Retinal pigment epithelial cell (primary cell): Measurements from ENCODE around the gene NRSN2.

Experiments used
- DNase-seq: peaks from one replicate; pipeline ENCODE4 v3.0.0-alpha.2; 2010; ENCODE audit warnings: low read depth
- H3K4me3 ChIP-seq: 2 replicates; pipeline ENCODE4 v1.5.1; 2011; ENCODE audit warnings: mild to moderate bottlenecking, low read length, control low read depth, moderate library complexity
- CTCF ChIP-seq: conservative IDR thresholded peaks from 2 replicates; pipeline ENCODE4 v1.5.1; 2011; ENCODE audit warnings: low read depth, low read length, control low read depth, inconsistent platforms

Gene NRSN2

DNA sequence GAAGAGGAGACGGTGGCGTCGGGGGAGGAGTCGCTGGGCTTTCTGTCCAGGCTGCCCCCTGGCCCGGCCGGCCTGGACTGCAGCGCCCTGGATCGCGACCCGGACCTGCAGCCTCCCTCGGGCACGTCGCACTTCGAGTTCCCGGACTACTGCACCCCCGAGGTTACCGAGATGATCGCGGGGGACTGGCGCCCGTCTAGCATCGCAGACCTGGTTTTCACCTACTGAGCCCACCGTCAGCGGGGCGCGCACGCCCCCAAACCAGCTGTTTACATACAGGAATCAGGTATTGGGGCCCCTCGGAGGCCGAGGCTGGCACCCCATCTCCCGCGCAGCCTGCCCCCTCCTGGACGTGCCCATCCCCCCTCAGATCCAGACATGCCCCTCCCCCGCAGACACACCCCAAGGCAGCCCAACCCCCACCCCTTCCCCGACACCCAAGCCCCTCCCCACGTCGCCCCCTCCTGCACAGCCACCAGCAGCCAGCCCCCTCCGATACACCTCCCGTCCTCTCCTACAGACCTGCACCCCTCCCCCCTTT is 20.2 kb upstream of the NRSN2 start:
- H3K4me3 ChIP-seq, result peak overlapping the region; percentile 88
- DNase-seq, result no peak

DNA sequence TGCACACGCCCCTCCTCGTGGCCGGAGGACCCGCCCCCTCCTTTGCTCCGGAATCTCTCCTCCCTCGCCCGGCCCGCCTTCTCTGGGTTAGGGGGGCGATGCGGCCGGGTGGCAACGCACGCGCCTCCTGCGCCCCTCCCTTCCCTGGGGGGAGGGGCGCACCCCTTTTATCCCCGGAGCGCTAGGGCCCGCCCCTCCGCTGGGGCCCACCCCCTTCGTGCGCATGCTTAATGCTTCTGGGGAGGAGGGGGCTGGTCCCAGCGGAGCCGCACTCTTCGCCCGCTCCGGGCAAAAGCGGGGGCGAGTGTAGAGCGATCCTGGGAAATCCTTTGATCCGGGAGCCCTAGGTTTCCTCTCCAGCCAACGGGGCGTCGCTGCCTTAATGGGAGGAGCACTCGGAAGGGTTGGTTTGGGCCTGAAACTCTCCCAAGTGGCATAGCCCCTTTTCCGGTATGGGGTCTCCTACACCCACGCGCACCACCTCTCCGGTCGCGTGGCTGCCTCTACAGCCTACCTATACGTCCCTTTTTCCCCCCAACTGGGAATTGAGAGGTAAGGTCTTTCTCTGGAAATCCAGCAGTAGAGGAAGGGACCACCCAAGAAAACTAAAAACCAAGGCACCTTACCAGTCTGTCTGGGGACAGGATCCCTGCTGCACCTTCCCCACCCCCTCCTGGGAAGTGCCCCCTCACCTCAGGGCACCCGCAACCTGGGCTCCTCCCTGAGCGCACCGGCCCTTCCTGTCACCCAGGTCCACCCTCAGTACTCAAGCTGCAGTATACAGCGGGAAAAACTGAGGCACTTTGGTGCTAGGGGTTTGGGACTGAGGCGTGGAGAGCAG is 19.5 kb upstream of the NRSN2 start:
- TF ChIP-seq CTCF, result no peak
- H3K4me3 ChIP-seq, result peak overlapping the region; percentile 88
- DNase-seq, result no peak

More for the DNA sequence above, 20.2 kb upstream of the NRSN2 start:
- no peak for TF ChIP-seq CTCF

- peak overlapping the region; percentile 88 for H3K4me3 ChIP-seq
- no peak for TF ChIP-seq CTCF
- DNase-seq, result no peak
These were observed 18.6 kb upstream of the NRSN2 start for GRCh38 chr20:328027-328974.

DNA sequence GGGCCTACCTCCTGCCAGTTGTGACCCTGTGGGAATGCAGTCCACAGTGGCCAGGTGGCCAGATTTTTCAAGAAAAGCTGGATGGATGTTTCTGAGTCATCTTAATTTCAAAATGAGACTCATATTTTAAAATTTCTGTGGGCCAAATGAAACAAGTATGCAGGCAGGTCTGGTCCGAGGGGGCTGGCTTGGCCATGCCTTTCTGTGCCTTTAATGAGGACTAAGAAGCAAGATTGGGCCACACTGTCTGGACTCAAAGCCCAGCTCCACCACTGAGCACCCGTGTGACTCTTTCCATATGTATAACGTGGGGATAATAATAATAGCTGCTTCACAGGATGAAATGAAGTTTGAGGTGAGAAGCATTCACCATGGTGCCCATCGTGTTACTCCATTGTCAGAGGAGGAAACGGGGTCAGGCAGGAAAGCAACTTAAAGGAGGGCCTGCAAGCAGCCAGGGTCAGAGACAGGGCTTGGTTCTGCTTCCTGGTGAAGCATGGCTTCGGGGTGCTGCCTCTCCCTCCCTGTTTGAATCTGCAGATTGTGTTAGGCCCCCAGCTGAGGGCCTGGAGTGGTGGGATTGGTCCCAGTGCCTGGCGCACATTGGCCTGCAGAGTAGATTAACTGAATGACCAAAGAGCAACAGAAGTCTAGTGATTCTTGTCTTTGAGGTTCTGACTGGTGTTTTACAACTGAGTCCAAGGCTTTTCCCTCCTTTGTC is 17.8 kb upstream of the NRSN2 start:
- DNase-seq, result no peak
- TF ChIP-seq CTCF, result no peak
- no peak overlapping the region for H3K4me3 ChIP-seq

DNA sequence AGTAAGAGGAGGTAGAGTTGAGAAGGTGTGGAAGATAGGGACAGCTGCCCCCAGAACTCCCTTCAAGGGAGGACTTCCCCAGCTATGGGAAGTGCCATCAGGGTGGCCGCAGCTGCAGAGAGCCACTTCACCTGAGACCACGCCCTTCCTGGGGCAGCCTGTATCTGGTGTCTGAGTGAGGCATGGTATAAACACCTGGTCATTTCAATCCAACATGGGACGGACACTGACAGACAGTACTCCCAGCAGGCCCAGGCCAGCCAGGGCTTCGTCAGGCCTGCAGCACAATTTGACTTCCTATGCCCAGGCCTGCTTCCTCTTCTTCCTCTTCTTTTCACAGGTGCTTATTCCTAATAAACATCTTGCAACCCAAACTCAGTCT is 17.1 kb upstream of the NRSN2 start:
- DNase-seq, result no peak
- no peak for TF ChIP-seq CTCF
- no peak overlapping the region for H3K4me3 ChIP-seq

- no peak overlapping the region for H3K4me3 ChIP-seq
- peak; percentile 94 for TF ChIP-seq CTCF
- DNase-seq, result no peak
These were observed 16.4 kb upstream of the NRSN2 start for GRCh38 chr20:330233-331149.
